ENCODE data around the gene ZNF766. TPM values are rescaled to one million over a fixed set of nuclear protein-coding genes. Genes with fewer than 3 reads are reported as not detected.

Gene ZNF766
- total and polyA plus RNA-seq, 2 experiments from 2014 or later: 9.5 to 16.8 TPM

- Histone ChIP-seq H3K27me3 (replicated peaks; ENCODE audit: insufficient read depth) (no peaks in the 10 kb centered on the region), H2AFZ (no peak overlapping the region), H3K4me3 (no peak overlapping the region), H3K9ac (no peak overlapping the region), H3F3A (ENCODE audit: insufficient read depth) (peaks cover 39% of the 10 kb centered on the region), H3K9me3 (ENCODE audit: low read depth) (no peaks in the 10 kb centered on the region), H3K4me1 (ENCODE audit: insufficient read depth) (no peaks in the 10 kb centered on the region), H3K27ac (no peak overlapping the region), H3K79me2 (ENCODE audit: insufficient read depth) (no peaks in the 10 kb centered on the region), H3K4me2 (ENCODE audit: unreplicated experiment) (no peak overlapping the region), H3K36me3 (ENCODE audit: low read depth) (no peaks in the 10 kb centered on the region), H4K20me1 (ENCODE audit: insufficient read depth) (no peaks in the 10 kb centered on the region), H3K9me2 (ENCODE audit: insufficient read depth) (no peaks in the 10 kb centered on the region)
- in situ Hi-C loops (cut with MboI): no loop called here
- 48 to 50% methylated on average over 2 of the region's 2 CpGs for WGBS, 2 experiments (ENCODE audit: low coverage in 1 of 2, low lambda C conversion rate in 2 of 2, missing lambda C conversion rate in 2 of 2)
- DNase-seq: no peak
- TF ChIP-seq EZH2 (IDR thresholded peaks at IDR 0.05; ENCODE audit: insufficient read depth, poor library complexity, severe bottlenecking) (no peak), EZH2phosphoT487 (IDR thresholded peaks at IDR 0.05; ENCODE audit: insufficient read depth, low read depth) (no peak)
Observed at GRCh38 chr19:52237197-52237596, 32.2 kb upstream of the ZNF766 start.

DNA sequence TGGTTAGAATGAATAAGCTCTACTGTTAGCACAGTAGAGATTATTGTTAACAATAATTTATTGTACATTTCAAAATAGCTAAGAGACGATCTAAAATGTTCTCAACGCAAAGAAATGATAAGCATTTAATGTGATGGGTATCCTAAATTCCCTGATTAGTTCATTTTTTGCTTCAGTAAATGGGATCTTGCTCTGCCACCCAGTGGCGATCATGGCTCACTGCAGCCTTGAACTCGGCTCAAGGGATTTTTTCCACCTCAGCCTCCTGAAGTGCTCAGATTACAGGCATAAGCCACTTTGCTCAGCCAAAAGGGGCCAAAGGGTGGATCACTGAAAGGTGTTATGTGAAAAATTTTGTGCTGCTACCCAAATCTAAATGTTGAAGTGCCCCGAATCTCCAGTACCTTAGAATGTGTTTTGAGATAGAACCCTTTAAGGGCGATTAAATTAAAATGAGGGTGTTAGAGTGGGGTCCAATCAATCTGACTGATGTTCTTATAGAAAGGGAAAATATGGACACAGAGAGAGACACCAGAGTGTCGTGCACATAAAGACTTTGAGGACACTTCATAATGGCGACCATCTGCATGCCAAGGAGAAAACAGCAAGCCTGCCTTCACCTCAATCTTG, 31.5 kb upstream of the ZNF766 start:
- 12 to 14% methylated on average over 8 of the region's 8 CpGs for WGBS, 2 experiments (ENCODE audit: low coverage in 1 of 2, low lambda C conversion rate in 2 of 2, missing lambda C conversion rate in 2 of 2)
- Histone ChIP-seq H3K4me3 (no peak overlapping the region), H3K9me2 (ENCODE audit: insufficient read depth) (no peaks in the 10 kb centered on the region), H3K36me3 (ENCODE audit: low read depth) (no peaks in the 10 kb centered on the region), H3K4me1 (ENCODE audit: insufficient read depth) (no peaks in the 10 kb centered on the region), H2AFZ (no peak overlapping the region), H4K20me1 (ENCODE audit: insufficient read depth) (no peaks in the 10 kb centered on the region), H3F3A (ENCODE audit: insufficient read depth) (peaks cover 33% of the 10 kb centered on the region), H3K9me3 (ENCODE audit: low read depth) (no peaks in the 10 kb centered on the region), H3K27me3 (replicated peaks; ENCODE audit: insufficient read depth) (no peaks in the 10 kb centered on the region), H3K9ac (no peak overlapping the region), H3K4me2 (ENCODE audit: unreplicated experiment) (no peak overlapping the region), H3K79me2 (ENCODE audit: insufficient read depth) (no peaks in the 10 kb centered on the region), H3K27ac (no peak overlapping the region)
- no peak for TF ChIP-seq EZH2phosphoT487 (IDR thresholded peaks at IDR 0.05; ENCODE audit: insufficient read depth, low read depth)
- no peak for TF ChIP-seq EZH2 (IDR thresholded peaks at IDR 0.05; ENCODE audit: insufficient read depth, poor library complexity, severe bottlenecking)
- in situ Hi-C loops (cut with MboI): no loop called here
- peak; percentile 74 for DNase-seq

DNA sequence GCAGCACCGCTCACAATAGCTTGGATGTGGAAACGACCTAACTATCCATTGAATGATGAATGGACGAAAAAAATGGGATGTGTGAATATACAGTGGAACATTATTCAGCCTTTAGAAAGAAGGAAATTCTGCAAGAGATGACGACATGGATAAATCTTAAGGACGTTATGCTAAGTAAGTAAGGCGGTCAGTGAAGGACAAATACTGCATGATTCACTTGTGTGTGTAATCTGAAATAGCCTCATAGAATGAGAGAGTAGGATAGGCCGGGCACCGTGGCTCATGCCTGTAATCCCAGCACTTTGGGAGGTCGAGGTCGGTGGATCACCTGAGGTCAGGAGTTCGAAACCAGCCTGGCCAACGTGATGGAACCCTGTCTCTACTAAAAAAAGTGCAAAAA, 25.4 kb upstream of the ZNF766 start:
- in situ Hi-C loops (cut with MboI): no loop called here
- no peaks in the 10 kb centered on the region for H3K79me2 ChIP-seq (ENCODE audit: insufficient read depth)
- H3K9me2 ChIP-seq (ENCODE audit: insufficient read depth): no peaks in the 10 kb centered on the region
- 53 to 54% methylated on average over 12 of the region's 12 CpGs for WGBS, 2 experiments (ENCODE audit: low coverage in 1 of 2, low lambda C conversion rate in 2 of 2, missing lambda C conversion rate in 2 of 2)
- no peaks in the 10 kb centered on the region for H3K9me3 ChIP-seq (ENCODE audit: low read depth)
- no peaks in the 10 kb centered on the region for H3K36me3 ChIP-seq (ENCODE audit: low read depth)
- H3K9ac ChIP-seq: no peak overlapping the region
- H3K27me3 ChIP-seq (replicated peaks; ENCODE audit: insufficient read depth): no peaks in the 10 kb centered on the region
- H3K4me3 ChIP-seq: no peak overlapping the region
- no peak overlapping the region for H2AFZ ChIP-seq
- H3K27ac ChIP-seq: no peak overlapping the region
- no peaks in the 10 kb centered on the region for H3F3A ChIP-seq (ENCODE audit: insufficient read depth)
- TF ChIP-seq EZH2phosphoT487 (IDR thresholded peaks at IDR 0.05; ENCODE audit: insufficient read depth, low read depth): no peak
- no peak for TF ChIP-seq EZH2 (IDR thresholded peaks at IDR 0.05; ENCODE audit: insufficient read depth, poor library complexity, severe bottlenecking)
- H3K4me2 ChIP-seq (ENCODE audit: unreplicated experiment): no peak overlapping the region
- H3K4me1 ChIP-seq (ENCODE audit: insufficient read depth): no peaks in the 10 kb centered on the region
- DNase-seq: no peak
- no peaks in the 10 kb centered on the region for H4K20me1 ChIP-seq (ENCODE audit: insufficient read depth)

GRCh38 chr19:52248241-52248640, 21.1 kb upstream of the ZNF766 start:
- Histone ChIP-seq H3K27ac (no peak overlapping the region), H3K79me2 (ENCODE audit: insufficient read depth) (no peaks in the 10 kb centered on the region), H3F3A (ENCODE audit: insufficient read depth) (no peaks in the 10 kb centered on the region), H3K9ac (no peak overlapping the region), H2AFZ (no peak overlapping the region), H3K9me3 (ENCODE audit: low read depth) (no peaks in the 10 kb centered on the region), H3K36me3 (ENCODE audit: low read depth) (no peaks in the 10 kb centered on the region), H3K9me2 (ENCODE audit: insufficient read depth) (no peaks in the 10 kb centered on the region), H3K4me3 (no peak overlapping the region), H3K4me2 (ENCODE audit: unreplicated experiment) (no peak overlapping the region), H3K4me1 (ENCODE audit: insufficient read depth) (no peaks in the 10 kb centered on the region), H4K20me1 (ENCODE audit: insufficient read depth) (no peaks in the 10 kb centered on the region), H3K27me3 (replicated peaks; ENCODE audit: insufficient read depth) (no peaks in the 10 kb centered on the region)
- in situ Hi-C loops (cut with MboI): no loop called here
- peak; percentile 73 for DNase-seq
- 8 to 9% methylated on average over 6 of the region's 6 CpGs for WGBS, 2 experiments (ENCODE audit: low coverage in 1 of 2, low lambda C conversion rate in 2 of 2, missing lambda C conversion rate in 2 of 2)
- TF ChIP-seq EZH2 (IDR thresholded peaks at IDR 0.05; ENCODE audit: insufficient read depth, poor library complexity, severe bottlenecking): no peak
- TF ChIP-seq EZH2phosphoT487 (IDR thresholded peaks at IDR 0.05; ENCODE audit: insufficient read depth, low read depth): no peak

All from GM23248 (cell line).